Ishikawa (cell line): ENCODE measurements around the gene TGFBR3.

Source experiments
- CEBPB ChIP-seq: IDR thresholded peaks from 2 replicates; pipeline ENCODE4 v1.6.1; 2012
- EGR1 ChIP-seq: IDR thresholded peaks from 2 replicates; pipeline ENCODE4 v1.6.1; 2012
- EP300 ChIP-seq: IDR thresholded peaks from 2 replicates; pipeline ENCODE4 v1.6.1; 2012; ENCODE audit warnings: borderline replicate concordance
- TEAD4 ChIP-seq: IDR thresholded peaks from 2 replicates; pipeline ENCODE4 v1.6.1; 2012
- YY1 ChIP-seq: IDR thresholded peaks from 2 replicates; pipeline ENCODE4 v1.6.1; 2012; ENCODE audit warnings: low read depth
- TF ChIP-seq, protein P1 (sequence below): IDR thresholded peaks from 2 replicates; pipeline ENCODE4 v1.6.1; 2012; ENCODE audit warnings: low read depth, mild to moderate bottlenecking

DNA sequence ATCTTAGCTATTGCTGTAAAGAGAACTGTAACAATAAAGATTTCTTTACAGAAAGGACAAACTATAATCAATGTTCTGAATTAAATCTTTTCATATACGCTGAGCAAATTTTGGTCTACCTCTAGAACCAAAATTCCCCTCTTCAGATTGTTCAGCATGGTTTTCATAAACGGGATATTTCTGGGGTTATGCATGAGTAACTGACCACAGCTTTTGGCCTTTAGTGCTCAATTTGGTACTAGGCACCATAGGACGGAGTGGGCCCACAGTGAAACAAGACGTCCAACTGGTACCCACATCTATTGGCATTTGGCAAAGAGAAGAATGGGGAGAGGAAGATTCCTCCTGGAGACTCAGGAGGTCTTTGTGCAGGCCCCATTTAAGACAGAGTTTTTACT lies 184.5 kb downstream of the TGFBR3 start:
- TF ChIP-seq CEBPB, result no peak
- TF ChIP-seq TEAD4, result no peak
- TF ChIP-seq EGR1, result no peak
- TF ChIP-seq EP300, result no peak
- no peak for TF ChIP-seq YY1
- TF ChIP-seq, protein P1, sequence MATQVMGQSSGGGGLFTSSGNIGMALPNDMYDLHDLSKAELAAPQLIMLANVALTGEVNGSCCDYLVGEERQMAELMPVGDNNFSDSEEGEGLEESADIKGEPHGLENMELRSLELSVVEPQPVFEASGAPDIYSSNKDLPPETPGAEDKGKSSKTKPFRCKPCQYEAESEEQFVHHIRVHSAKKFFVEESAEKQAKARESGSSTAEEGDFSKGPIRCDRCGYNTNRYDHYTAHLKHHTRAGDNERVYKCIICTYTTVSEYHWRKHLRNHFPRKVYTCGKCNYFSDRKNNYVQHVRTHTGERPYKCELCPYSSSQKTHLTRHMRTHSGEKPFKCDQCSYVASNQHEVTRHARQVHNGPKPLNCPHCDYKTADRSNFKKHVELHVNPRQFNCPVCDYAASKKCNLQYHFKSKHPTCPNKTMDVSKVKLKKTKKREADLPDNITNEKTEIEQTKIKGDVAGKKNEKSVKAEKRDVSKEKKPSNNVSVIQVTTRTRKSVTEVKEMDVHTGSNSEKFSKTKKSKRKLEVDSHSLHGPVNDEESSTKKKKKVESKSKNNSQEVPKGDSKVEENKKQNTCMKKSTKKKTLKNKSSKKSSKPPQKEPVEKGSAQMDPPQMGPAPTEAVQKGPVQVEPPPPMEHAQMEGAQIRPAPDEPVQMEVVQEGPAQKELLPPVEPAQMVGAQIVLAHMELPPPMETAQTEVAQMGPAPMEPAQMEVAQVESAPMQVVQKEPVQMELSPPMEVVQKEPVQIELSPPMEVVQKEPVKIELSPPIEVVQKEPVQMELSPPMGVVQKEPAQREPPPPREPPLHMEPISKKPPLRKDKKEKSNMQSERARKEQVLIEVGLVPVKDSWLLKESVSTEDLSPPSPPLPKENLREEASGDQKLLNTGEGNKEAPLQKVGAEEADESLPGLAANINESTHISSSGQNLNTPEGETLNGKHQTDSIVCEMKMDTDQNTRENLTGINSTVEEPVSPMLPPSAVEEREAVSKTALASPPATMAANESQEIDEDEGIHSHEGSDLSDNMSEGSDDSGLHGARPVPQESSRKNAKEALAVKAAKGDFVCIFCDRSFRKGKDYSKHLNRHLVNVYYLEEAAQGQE, result no peak
